DMS53 treated with DMSO at 0.1 percent for 48 hours (cell line): ENCODE results near the gene ANXA4.

Experiments used
- DNase-seq: peaks from one replicate; lab custom pipeline; 2025; ENCODE audit not compliant: unreplicated experiment; lab: John Stamatoyannopoulos, UW

The ANXA4 gene

GRCh38 chr2:69741575-69742321, at the start of gene ANXA4:
ANXA4 (plus strand) TSS chr2:69742134; CDS start chr2:69781566, 39,432 bp downstream.
- peak; percentile 71 for DNase-seq

- no peak for DNase-seq
Measured at GRCh38 chr2:69692424-69692823, 49.5 kb upstream of the ANXA4 start.

- DNase-seq: no peak
Measured at GRCh38 chr2:69693059-69693774, 48.7 kb upstream of the ANXA4 start.

- no peak for DNase-seq
Measured at GRCh38 chr2:69693775-69694450, 48.0 kb upstream of the ANXA4 start.

- peak; percentile 36 for DNase-seq
Measured at GRCh38 chr2:69694894-69695849, 46.8 kb upstream of the ANXA4 start.

GRCh38 chr2:69695850-69696216, 46.1 kb upstream of the ANXA4 start:
- no peak for DNase-seq

- no peak for DNase-seq
Measured at GRCh38 chr2:69700381-69700780, 41.6 kb upstream of the ANXA4 start.

GRCh38 chr2:69701100-69701945, 40.6 kb upstream of the ANXA4 start:
- DNase-seq: no peak

- no peak for DNase-seq
Measured at GRCh38 chr2:69703189-69703588, 38.7 kb upstream of the ANXA4 start.

GRCh38 chr2:69704446-69704845, 37.5 kb upstream of the ANXA4 start:
- no peak for DNase-seq

GRCh38 chr2:69709290-69709689, 32.6 kb upstream of the ANXA4 start:
- no peak for DNase-seq

- no peak for DNase-seq
Measured at GRCh38 chr2:69711971-69712370, 30.0 kb upstream of the ANXA4 start.

GRCh38 chr2:69714024-69714423, 27.9 kb upstream of the ANXA4 start:
- no peak for DNase-seq

- DNase-seq: peak; percentile 72
Measured at GRCh38 chr2:69714539-69715220, 27.3 kb upstream of the ANXA4 start.

- no peak for DNase-seq
Measured at GRCh38 chr2:69715964-69716363, 26.0 kb upstream of the ANXA4 start.

- DNase-seq: no peak
Measured at GRCh38 chr2:69716555-69717120, 25.3 kb upstream of the ANXA4 start.

GRCh38 chr2:69717186-69717585, 24.7 kb upstream of the ANXA4 start:
- DNase-seq: no peak

GRCh38 chr2:69717861-69718273, 24.1 kb upstream of the ANXA4 start:
- DNase-seq: no peak

- no peak for DNase-seq
Measured at GRCh38 chr2:69718338-69718965, 23.5 kb upstream of the ANXA4 start.
